H1 (cell line): ENCODE measurements around the gene SLC15A3. TPM values are rescaled to one million over a fixed set of nuclear protein-coding genes. Genes with fewer than 3 reads are reported as not detected.

ENCODE experiments used
- polyA plus RNA-seq, 7 experiments: library from polyadenylated mRNA; depleted of rRNA in 3 of 7; stranded (reverse) in 5 of 7; unstranded in 2 of 7; fragments of >200 nt in 5 of 7; fragments of 200-250 nt in 2 of 7; gene quantifications; 1 replicate in 5 of 7; 2 replicates in 1 of 7; 4 replicates in 1 of 7; pipeline versions ENCODE4 v1.2.1 to v1.2.3, GENCODE V29; 2011 to 2013; ENCODE audit warnings: missing spikeins in 2 of 7, mixed read lengths in 2 of 7
- small RNA-seq: library from polyadenylated mRNA; stranded (forward); fragments of <200 nt; extraction: miRNeasy Mini kit (QIAGEN cat#:217004); gene quantifications from one replicate; pipeline ENCODE3, GENCODE V24; 2013; ENCODE audit not compliant: insufficient read depth
- total RNA-seq: library from RNA; stranded (reverse); fragmentation: NEBNext Ultra II Directional; extraction: Animal tissue kit (Norgen Biotek cat#: 25700); gene quantifications from 2 replicates; pipeline ENCODE4 v1.2.1, GENCODE V29; 2021

SLC15A3 gene
- total and polyA plus RNA-seq, 2 of the 8 experiments (the other 6 are each of a cell fraction or from before 2014, with no cell fraction given), result 25.8 to 31.0 TPM

Small RNA genes within 50 kb of the gene (small RNA-seq; reads per million reads assigned to genes)
- gene RNU6-933P, result not detected

Other genes with a start within 250 kb of the SLC15A3 start
- gene MS4A18, start 227.5 kb downstream of the SLC15A3 start, total RNA-seq, result not detected in 2 replicates
- not detected in 2 replicates for gene MS4A18, start 227.5 kb downstream of the SLC15A3 start, polyA plus RNA-seq (2011; rRNA removed)
- gene MS4A15, start 195.3 kb downstream of the SLC15A3 start, total RNA-seq, result 0.17 TPM in 1 of 2 replicates, not detected in the other
- 0.15 and 0.41 TPM in 2 replicates for gene MS4A15, start 195.3 kb downstream of the SLC15A3 start, polyA plus RNA-seq (2011; rRNA removed)
- gene MS4A10, start 166.8 kb downstream of the SLC15A3 start, total RNA-seq, result not detected in 2 replicates
- gene MS4A10, start 166.8 kb downstream of the SLC15A3 start, polyA plus RNA-seq (2011; rRNA removed), result not detected in 2 replicates
- 76.4 and 77.1 TPM in 2 replicates for gene CCDC86, start 110.1 kb downstream of the SLC15A3 start, total RNA-seq
- 37.7 and 55.6 TPM in 2 replicates for gene CCDC86, start 110.1 kb downstream of the SLC15A3 start, polyA plus RNA-seq (2011; rRNA removed)
- gene PTGDR2, start 96.2 kb downstream of the SLC15A3 start, total RNA-seq, result 0.11 TPM in 1 of 2 replicates, not detected in the other
- gene PTGDR2, start 96.2 kb downstream of the SLC15A3 start, polyA plus RNA-seq (2011; rRNA removed), result 0.20 and 0.25 TPM in 2 replicates
- not detected in 2 replicates for gene ZP1, start 84.6 kb downstream of the SLC15A3 start, total RNA-seq
- gene ZP1, start 84.6 kb downstream of the SLC15A3 start, polyA plus RNA-seq (2011; rRNA removed), result 0.16 TPM in 1 of 2 replicates, not detected in the other
- 140 and 141 TPM in 2 replicates for gene PRPF19, start 45.6 kb downstream of the SLC15A3 start, total RNA-seq
- 107 and 176 TPM in 2 replicates for gene PRPF19, start 45.6 kb downstream of the SLC15A3 start, polyA plus RNA-seq (2011; rRNA removed)
- 30.3 and 30.7 TPM in 2 replicates for gene TMEM109, start 38.0 kb downstream of the SLC15A3 start, total RNA-seq
- gene TMEM109, start 38.0 kb downstream of the SLC15A3 start, polyA plus RNA-seq (2011; rRNA removed), result 27.3 and 29.9 TPM in 2 replicates
- 97.9 and 98.2 TPM in 2 replicates for gene TMEM132A, start 27.7 kb downstream of the SLC15A3 start, total RNA-seq
- gene TMEM132A, start 27.7 kb downstream of the SLC15A3 start, polyA plus RNA-seq (2011; rRNA removed), result 46.6 and 69.0 TPM in 2 replicates
- 0.19 TPM in 1 of 2 replicates, not detected in the other for gene CD6, start 19.5 kb upstream of the SLC15A3 start, total RNA-seq
- gene CD6, start 19.5 kb upstream of the SLC15A3 start, polyA plus RNA-seq (2011; rRNA removed), result 0.03 TPM in 2 replicates
- not detected in 2 replicates for gene CD5, start 150.3 kb upstream of the SLC15A3 start, total RNA-seq
- not detected in 2 replicates for gene CD5, start 150.3 kb upstream of the SLC15A3 start, polyA plus RNA-seq (2011; rRNA removed)
- 18.0 and 21.0 TPM in 2 replicates for gene VPS37C, start 209.2 kb upstream of the SLC15A3 start, total RNA-seq
- 12.9 and 15.4 TPM in 2 replicates for gene VPS37C, start 209.2 kb upstream of the SLC15A3 start, polyA plus RNA-seq (2011; rRNA removed)